ENCODE results near the gene COMTD1.

The COMTD1 gene

GRCh38 chr10:75263806-75264205 is 28.0 kb upstream of the COMTD1 start:
- in situ Hi-C loops (cut with HindIII; ENCODE audit: low pct_ligation_motif_present, low sequenced_read_pairs): no loop called here
- Histone ChIP-seq H3K4me3 (ENCODE audit: low read depth, low read length) (no peak overlapping the region), H3K36me3 (replicated peaks) (no peaks in the 10 kb centered on the region), H3K27ac (no peak overlapping the region), H3K27me3 (replicated peaks) (no peaks in the 10 kb centered on the region)
- DNase-seq: no peak
- TF ChIP-seq, protein P1, sequence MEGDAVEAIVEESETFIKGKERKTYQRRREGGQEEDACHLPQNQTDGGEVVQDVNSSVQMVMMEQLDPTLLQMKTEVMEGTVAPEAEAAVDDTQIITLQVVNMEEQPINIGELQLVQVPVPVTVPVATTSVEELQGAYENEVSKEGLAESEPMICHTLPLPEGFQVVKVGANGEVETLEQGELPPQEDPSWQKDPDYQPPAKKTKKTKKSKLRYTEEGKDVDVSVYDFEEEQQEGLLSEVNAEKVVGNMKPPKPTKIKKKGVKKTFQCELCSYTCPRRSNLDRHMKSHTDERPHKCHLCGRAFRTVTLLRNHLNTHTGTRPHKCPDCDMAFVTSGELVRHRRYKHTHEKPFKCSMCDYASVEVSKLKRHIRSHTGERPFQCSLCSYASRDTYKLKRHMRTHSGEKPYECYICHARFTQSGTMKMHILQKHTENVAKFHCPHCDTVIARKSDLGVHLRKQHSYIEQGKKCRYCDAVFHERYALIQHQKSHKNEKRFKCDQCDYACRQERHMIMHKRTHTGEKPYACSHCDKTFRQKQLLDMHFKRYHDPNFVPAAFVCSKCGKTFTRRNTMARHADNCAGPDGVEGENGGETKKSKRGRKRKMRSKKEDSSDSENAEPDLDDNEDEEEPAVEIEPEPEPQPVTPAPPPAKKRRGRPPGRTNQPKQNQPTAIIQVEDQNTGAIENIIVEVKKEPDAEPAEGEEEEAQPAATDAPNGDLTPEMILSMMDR (IDR thresholded peaks at IDR 0.05; ENCODE audit: low read depth, low read length, missing control alignments): no peak

DNA sequence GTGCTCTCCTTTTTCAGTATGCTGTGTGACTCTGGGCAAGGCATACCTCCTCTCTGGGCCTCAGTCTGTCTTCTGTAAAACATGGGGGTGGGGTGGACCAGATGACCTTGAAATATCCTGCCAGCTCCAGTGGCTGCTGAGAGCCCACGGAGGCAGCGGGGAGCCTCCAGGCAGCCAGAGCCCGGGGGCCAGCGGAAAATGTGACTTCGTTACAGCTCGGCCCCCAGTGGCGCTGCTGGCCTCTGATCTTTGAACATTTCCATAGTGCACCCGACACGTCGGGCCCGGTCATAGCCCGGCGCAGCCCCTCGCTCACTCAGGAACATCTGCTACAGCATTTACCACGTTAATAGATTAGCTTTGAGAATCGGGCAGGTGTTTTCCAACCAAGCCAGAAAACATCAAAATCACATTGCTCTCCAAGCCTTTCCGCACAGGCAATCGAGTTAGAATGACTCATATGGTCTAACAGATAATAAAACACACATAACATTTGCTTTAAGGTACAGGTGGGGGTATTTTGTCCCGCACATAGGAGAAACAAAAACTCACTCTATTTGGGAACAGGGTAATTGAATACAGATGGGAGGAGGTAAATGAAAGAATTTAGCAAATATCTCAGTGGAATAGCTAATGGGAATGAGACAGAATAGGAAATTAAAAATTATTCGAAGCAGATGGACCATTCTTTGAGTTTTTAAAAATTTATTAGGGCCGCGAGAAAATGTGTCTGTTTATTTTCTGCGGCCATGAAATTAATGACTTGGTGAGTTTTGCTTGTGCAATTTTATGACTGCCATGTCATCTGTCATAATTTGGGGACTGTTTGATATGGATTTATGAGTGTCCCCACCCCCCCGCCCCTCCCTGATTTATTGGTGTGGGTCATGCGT is 26.3 kb upstream of the COMTD1 start:
- DNase-seq: no peak
- Histone ChIP-seq H3K27me3 (replicated peaks) (no peaks in the 10 kb centered on the region), H3K27ac (no peak overlapping the region), H3K36me3 (replicated peaks) (no peaks in the 10 kb centered on the region), H3K4me3 (ENCODE audit: low read depth, low read length) (no peak overlapping the region)
- in situ Hi-C loops (cut with HindIII; ENCODE audit: low pct_ligation_motif_present, low sequenced_read_pairs): no loop called here
- TF ChIP-seq, protein P1 (IDR thresholded peaks at IDR 0.05; ENCODE audit: low read depth, low read length, missing control alignments): no peak

GRCh38 chr10:75260990-75261389 is 25.2 kb upstream of the COMTD1 start:
- Histone ChIP-seq H3K36me3 (replicated peaks) (no peaks in the 10 kb centered on the region), H3K4me3 (ENCODE audit: low read depth, low read length) (no peak overlapping the region), H3K27me3 (replicated peaks) (no peaks in the 10 kb centered on the region), H3K27ac (no peak overlapping the region)
- TF ChIP-seq, protein P1 (IDR thresholded peaks at IDR 0.05; ENCODE audit: low read depth, low read length, missing control alignments): no peak
- in situ Hi-C loops (cut with HindIII; ENCODE audit: low pct_ligation_motif_present, low sequenced_read_pairs): no loop called here
- no peak for DNase-seq

DNA sequence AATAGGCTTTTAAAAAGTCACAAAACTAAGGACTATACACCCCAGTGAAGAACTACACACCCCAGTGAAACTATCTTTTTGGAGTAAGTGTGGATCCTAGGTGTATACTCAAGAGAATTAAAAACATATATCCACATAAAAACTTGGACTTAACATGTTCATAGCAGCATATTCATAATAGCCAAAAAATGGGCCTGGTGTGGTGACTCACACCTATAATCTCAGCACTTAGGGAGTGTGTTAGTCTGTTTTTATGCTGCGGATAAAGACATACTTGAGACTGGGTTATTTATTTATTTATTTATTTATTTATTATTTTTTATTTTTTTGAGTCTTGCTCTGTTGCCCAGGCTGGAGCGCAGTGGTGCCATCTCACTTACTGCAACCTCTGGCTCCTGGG is 19.0 kb upstream of the COMTD1 start:
- no peak for DNase-seq
- TF ChIP-seq, protein P1 (IDR thresholded peaks at IDR 0.05; ENCODE audit: low read depth, low read length, missing control alignments): no peak
- Histone ChIP-seq H3K36me3 (replicated peaks) (no peaks in the 10 kb centered on the region), H3K27me3 (replicated peaks) (no peaks in the 10 kb centered on the region), H3K27ac (no peak overlapping the region), H3K4me3 (ENCODE audit: low read depth, low read length) (no peak overlapping the region)
- in situ Hi-C loops (cut with HindIII; ENCODE audit: low pct_ligation_motif_present, low sequenced_read_pairs): no loop called here

- in situ Hi-C loops (cut with HindIII; ENCODE audit: low pct_ligation_motif_present, low sequenced_read_pairs): no loop called here
- TF ChIP-seq, protein P1 (IDR thresholded peaks at IDR 0.05; ENCODE audit: low read depth, low read length, missing control alignments): no peak
- Histone ChIP-seq H3K27ac (no peak overlapping the region), H3K36me3 (replicated peaks) (no peaks in the 10 kb centered on the region), H3K27me3 (replicated peaks) (no peaks in the 10 kb centered on the region), H3K4me3 (ENCODE audit: low read depth, low read length) (no peak overlapping the region)
- DNase-seq: no peak
Observed at GRCh38 chr10:75253281-75254220, 17.8 kb upstream of the COMTD1 start.
